ENCODE data around the gene KIF4A.
"Not testable (repeated sequence)": the region's sequence is repeated elsewhere in the genome, so short reads cannot be mapped to it uniquely, and the experiment has no call there.

The KIF4A gene

DNA sequence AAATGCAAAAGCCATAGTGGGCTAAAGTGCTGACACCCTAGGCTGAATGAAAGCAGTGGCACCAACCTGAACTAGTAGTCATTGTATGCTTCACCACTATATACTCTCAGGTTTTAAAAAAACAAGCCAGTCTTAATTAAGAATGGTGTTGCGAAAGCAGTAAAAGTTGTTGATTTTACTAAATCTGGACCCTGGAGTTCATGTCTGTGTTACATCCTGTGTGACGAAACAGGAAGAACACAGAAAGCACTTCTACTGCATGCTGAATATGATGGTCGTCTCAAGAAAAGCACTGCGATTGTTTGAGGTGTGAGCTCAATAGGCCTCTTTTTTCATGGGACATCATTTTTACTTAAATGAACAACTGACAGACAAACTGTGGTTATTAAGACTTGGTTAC, 109.0 kb downstream of the KIF4A start:
- no peak for DNase-seq (ENCODE audit: low read depth in 2 of 2)

DNA sequence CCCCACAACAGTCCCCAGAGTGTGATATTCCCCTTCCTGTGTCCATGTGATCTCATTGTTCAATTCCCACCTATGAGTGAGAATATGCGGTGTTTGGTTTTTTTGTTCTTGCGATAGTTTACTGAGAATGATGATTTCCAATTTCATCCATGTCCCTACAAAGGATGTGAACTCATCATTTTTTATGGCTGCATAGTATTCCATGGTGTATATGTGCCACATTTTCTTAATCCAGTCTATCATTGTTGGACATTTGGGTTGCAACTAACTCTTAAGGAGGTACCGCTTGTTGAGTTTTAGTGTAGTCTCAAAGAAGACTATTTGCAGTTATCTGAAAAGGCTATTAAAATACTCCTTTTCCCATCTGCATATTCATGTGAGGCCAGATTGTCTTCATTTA, 110.3 kb downstream of the KIF4A start:
- not testable (repeated sequence) for DNase-seq (ENCODE audit: low read depth in 2 of 2)

- no peak for DNase-seq (ENCODE audit: low read depth in 2 of 2)
Observed at GRCh38 chrX:70402721-70403120, 112.8 kb downstream of the KIF4A start.

DNA sequence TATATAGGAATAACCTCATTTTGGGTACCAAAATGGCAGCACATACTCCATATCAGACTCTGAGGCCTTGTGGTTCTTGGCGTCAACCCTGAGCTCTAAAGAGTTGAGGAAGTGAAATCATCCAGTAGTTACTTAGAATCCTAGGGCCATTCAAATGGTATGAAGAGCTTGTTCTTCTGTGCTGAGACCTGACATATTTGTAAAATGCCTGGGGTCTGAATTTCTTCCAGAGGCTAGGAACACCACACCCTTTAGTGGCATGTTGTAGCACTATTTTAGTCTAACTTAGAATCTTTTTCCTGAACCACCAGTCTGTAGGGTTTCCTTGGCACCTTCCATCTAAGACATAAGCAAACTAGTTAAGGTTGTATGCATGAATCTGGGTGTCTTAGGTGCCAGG, 115.1 kb downstream of the KIF4A start:
- no peak for DNase-seq (ENCODE audit: low read depth in 2 of 2)

- no peak for DNase-seq (ENCODE audit: low read depth in 2 of 2)
Observed at GRCh38 chrX:70410921-70411320, 121.0 kb downstream of the KIF4A start.

DNA sequence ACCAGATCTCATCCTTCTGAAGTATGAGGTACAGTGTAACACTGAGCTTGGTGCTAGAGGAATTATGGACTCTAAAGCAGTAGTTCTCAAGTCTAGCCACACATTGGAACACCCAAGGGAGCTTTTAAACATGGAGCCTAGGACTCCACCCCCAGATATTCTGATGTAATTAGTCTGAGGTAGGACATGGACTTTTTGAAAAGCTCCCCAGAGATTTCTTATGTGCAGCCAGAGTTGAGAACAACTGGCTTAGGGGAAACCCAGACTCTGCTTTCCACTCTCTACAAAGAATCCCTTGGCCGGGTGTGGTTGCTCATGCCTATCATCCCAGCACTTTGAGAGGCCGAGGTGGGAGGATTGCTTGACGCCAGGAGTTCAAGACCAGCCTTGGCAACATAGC, 121.6 kb downstream of the KIF4A start:
- no peak for DNase-seq (ENCODE audit: low read depth in 2 of 2)

DNA sequence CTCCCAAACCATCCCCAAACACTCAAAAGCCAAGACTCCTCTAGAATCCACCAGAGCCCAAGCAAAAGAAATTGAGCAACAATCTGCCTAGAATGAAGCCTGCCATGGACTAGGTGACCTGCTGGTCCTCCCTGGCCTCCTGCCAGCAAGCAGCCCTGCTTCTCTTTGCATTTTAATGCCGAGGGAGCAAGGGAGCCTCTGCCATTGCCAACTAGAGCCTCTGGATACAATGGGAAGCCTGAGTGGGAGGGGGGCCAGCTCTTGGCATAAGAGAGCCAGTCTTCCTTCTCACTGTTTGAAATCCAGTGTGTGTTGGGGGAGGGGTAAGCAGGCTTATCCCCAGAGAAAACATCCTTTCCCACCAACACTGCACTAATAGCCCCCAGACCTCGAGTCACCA, 131.7 kb downstream of the KIF4A start:
- no peak for DNase-seq (ENCODE audit: low read depth in 2 of 2)

DNA sequence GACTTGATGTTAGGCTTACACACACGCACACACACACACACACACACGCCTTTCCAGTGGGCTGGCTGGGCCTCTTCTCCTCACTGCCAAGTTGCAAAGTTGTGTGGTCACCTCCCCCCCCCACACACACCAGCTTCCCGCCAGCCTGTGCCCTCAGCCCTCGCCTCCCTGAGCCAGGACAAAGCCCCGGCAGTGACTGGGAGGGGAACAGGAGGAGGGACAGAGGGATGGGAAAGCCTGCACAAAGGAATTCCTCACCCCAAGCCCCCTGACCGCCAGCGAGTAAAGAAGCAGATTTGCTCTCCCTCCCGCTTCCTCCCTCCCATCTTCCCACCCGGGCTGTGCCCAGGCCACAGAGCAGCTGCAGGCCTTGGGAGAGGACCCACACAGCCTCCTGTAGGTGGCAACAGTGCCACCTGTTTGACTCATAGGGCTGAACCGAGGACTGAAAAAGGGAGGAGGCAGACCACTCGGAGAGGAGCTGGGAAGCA, 133.0 kb downstream of the KIF4A start, which contains the start of gene GDPD2:
GDPD2 (plus strand) TSS at position 464 of the 491 bp plus-strand sequence. CDS start 1,671 bp downstream, outside the sequence.
- DNase-seq (ENCODE audit: low read depth in 2 of 2) = no peak

DNA sequence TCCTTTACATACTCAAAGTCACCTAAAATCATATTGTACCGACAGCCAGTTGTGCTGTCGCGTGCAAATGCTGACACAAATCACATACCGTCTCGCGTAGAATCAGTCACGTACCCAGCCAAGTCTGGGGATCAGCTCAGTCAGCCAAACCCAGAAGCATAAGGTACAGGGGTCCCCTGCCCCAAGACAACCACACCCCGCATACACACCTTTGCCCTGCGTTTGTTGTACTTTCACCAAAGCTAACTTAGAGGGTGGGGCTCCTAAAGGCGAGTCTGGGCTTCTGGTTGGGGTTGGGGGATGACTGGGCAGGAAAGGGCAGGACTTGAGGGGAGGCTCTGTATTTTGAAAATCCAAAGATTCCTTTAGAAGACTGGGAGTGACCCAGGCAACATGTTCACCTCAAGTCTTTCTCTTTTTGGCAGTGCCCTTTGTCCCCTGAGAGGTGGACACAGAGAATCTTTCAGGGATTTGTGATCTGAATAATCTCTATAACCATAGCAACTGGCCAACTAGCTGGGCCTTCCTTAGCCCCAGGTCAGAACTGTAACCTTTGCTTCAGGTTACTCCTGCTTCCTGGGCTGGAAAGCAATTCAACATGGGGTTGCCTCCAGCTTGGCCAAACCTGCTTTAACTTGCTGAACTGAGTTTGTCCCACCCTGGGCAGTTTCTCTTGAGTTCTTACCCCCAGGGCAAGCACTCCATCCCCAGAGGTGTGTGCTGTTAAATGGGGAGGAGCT, 134.2 kb downstream of the KIF4A start:
- no peak for DNase-seq (ENCODE audit: low read depth in 2 of 2)

DNA sequence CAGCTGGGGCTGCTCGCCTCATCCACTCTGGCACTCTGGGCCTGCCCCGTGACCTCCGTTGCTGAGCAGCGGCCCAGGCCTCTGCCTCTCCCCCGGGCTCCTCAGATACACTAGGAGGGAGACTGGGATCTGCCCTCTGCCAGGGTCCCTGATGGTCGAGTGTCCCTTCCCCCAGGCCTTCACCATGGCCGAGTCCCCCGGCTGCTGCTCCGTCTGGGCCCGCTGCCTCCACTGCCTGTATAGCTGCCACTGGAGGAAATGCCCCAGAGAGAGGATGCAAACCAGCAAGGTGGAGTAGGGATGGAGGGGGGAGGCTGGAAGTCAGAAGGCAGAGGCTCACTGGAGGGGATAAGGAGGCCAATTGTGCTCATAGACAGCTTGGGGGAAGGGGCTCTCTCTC, 134.9 kb downstream of the KIF4A start:
- no peak for DNase-seq (ENCODE audit: low read depth in 2 of 2)

- no peak for DNase-seq (ENCODE audit: low read depth in 2 of 2)
Observed at GRCh38 chrX:70426286-70427278, 136.7 kb downstream of the KIF4A start.

- no peak for DNase-seq (ENCODE audit: low read depth in 2 of 2)
Observed at GRCh38 chrX:70427365-70427764, 137.5 kb downstream of the KIF4A start.

- DNase-seq (ENCODE audit: low read depth in 2 of 2) = no peak
Observed at GRCh38 chrX:70429759-70430158, 139.9 kb downstream of the KIF4A start.

DNA sequence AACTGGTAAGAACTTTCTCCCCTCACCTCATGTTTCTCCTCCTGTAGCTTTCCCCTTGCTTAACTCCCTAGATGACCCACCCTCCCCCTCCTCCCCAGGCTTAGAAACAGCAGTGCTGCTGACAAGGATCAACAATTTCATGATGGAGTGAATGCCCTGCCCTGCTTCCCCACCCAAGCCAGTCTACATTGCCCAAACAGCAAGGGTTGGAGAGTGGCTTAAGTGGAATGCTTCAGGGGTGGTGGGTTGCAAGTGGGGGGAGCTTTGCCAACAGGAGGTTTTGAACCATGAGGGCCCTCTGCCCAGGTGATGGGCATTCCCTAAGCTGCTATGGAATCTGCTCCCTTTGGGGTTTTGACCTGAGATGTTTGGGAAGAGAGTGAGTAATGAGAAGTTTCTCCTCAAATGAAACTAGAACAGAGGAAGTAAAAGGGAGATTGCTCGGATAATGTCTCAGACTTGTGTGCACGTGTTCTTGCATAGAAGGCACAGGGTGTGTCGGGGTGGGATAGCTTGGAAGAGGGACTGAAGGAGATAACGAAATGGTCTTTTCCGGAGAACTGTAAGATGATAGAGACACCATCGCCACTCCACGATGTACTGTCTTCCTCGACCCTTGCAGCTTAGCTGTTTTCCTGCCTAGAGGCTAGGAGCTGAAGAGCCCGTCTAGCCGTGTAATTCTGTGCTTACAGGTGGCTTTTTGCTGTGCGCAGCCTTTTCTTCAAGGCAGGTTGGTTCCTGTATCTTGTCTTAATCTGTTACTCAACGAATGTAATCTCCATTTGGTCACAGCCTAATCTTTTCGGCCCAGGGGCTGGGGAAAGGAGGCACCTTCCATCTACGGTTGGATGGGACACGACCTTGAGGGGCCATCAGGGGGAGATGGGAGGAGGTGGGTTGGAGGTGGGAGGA, 143.3 kb downstream of the KIF4A start:
- no peak for DNase-seq (ENCODE audit: low read depth in 2 of 2)

GRCh38 chrX:70433848-70434351, 144.0 kb downstream of the KIF4A start:
- peak; percentile 40 to 49 for DNase-seq (ENCODE audit: low read depth in 2 of 2)

DNA sequence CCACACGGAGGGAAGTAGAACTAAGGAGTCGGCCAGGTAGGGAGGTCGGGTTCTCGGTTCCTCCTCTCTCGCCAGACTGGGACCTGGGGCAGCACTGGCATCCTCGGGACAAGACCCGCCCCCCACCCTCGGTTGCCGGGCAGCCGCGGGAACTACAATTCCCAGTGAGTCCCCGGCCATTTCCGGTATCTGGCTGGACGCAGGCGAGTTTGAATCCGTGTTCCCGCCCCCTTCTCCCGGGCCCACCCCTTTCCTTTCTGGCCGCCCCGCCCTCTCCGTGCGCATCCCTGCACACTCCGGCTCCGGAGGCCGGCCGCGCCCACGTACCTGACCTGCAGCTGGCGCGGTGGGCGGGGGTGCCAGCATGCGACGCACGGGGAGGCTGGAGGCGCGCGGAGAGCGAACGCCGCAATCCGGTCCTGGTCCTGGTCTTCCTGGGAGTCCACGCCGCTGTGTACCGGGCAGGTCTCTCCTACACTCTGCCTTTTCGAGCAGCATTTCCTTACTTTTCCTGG, 144.5 kb downstream of the KIF4A start:
- peak in 1 of 2 donors; percentile 32 for DNase-seq (ENCODE audit: low read depth in 2 of 2)

GRCh38 chrX:70434914-70435586, 145.1 kb downstream of the KIF4A start:
- no peak for DNase-seq (ENCODE audit: low read depth in 2 of 2)

- DNase-seq (ENCODE audit: low read depth in 2 of 2) = no peak
Observed at GRCh38 chrX:70436343-70436742, 146.4 kb downstream of the KIF4A start.

DNA sequence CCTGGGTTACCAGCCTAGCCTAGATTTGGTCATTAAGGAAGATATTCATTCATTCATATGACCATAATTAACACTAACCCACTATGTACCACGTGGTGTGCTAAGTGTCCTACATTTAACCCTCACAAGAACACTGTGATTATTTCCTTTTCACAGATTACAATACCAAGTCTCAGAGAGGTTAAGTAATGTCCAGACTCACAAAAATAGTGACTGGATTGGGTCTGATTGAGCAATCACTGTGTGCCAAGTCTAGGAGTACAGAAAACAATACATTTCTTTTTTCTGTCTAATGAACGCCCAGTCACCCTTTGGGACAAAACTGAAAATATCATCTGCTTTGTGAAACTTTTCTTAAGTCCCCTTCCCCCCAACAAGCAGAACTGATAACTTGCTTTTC, 147.1 kb downstream of the KIF4A start:
- no peak for DNase-seq (ENCODE audit: low read depth in 2 of 2)

DNA sequence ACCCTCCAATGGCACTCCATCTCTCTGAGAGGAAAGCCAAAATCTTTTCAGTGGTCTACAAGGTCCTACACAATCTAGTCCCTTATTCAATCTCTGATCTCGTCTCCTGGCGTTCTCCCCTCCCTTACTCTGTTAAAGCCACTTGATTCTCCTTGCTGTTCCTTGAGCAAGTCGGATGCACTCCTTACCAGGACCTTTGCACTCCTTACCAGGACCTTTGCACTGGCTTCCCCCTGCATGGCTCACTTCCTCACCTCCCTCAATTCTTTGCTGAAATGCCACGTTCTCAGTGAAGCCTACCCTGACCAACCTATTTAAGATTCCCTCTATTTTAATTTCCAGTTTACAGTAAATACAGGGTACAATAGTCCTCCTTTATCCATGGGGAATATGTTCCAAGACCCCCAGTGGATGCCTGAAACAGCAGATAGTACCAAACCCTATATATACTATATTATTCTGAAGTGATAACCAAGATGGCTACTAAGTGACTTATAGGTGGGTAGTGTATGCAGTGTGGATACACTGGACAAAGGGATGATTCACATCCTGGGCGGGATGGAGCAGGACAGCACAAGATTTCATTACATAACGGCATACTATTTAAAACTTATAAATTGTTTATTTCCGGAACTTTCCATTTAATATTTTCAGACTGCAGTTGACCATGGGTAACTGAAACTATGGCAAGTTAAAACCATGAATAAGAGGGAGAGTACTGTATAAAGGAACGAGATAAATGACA, 148.2 kb downstream of the KIF4A start:
- no peak for DNase-seq (ENCODE audit: low read depth in 2 of 2)
